ENCODE results near the gene MARCHF2. TPM values are rescaled to one million over a fixed set of nuclear protein-coding genes. Genes with fewer than 3 reads are reported as not detected.

The MARCHF2 gene
- polyA plus RNA-seq, 3 donors = 47.8 to 117 (median 90.8) TPM

DNA sequence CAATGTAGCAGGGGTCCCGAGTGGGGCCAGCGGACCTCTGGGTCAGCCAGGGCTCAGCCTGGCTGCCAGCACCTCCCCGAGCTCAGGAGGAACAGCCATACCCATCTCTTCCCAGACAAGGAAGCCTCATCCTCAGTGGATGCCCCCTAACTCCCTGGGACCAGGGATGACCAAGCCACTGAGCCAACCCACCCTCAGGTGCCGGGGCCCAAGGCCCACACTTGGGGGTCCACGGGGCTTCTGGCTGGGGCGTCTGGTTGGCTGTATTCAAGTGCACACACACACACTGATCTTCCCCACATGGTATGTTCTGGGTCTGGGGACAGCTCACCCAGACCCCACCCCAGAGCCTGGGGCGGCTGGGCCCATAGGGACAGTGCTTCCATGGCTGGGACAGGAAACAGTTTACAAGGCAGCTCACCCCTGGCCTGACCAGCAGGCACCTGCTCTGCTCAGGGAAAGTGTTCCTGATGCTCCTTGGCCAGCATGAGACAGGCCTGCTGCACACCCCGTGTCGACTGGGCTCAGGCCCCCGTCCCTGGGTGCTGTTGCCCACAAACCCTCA is 15.3 kb upstream of the MARCHF2 start:
- WGBS (ENCODE audit: insufficient coverage) = 96% methylated on average over 5 of the region's 10 CpGs
- peaks cover 66% of the 10 kb centered on the region for H3K79me2 ChIP-seq (ENCODE audit: insufficient read depth, low read length)
- no peak for DNase-seq

DNA sequence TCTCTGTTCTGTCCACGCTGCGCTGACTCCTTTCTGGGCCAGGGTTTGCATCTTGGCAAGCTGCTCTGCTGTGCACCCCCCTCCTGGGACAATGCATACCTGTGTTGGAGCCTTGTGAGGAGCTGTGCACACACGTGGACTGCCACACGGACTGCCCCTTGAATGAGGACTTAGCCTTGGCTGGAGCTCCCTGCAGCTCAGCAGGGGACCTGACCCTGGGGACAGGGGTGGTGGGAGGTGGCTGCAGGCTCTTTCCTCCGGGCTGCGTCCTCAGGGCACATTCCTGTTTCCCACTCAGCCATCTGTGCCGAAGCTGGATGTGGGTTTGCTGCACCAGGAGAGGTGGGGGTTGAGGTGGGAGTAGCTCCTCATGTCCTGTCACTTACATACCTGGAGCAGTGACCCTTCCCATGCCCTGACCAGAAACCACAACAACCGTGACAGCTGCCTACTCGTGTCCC is 14.8 kb upstream of the MARCHF2 start:
- H4K20me1 ChIP-seq (ENCODE audit: insufficient read depth, low read length) = peaks cover 70% of the 10 kb centered on the region
- no peak overlapping the region for H3K4me2 ChIP-seq (replicated peaks; ENCODE audit: extremely low read depth, low read length, poor library complexity, severe bottlenecking)
- H2AFZ ChIP-seq (ENCODE audit: insufficient read depth, low read depth, low read length, poor library complexity, severe bottlenecking) = no peak overlapping the region
- 90% methylated on average over 5 of the region's 9 CpGs for WGBS (ENCODE audit: insufficient coverage)
- H3K79me2 ChIP-seq (ENCODE audit: insufficient read depth, low read length) = peaks cover 61% of the 10 kb centered on the region
- H3K4me3 ChIP-seq (replicated peaks in 1 of 3; ENCODE audit: low read depth in 2 of 3, low read length in 3 of 3) = no peak overlapping the region
- Mint-ChIP-seq H3K27me3 (ENCODE audit: low read depth in 3 of 3) (peaks cover 0 to 1% (median 0%) of the 10 kb centered on the region in 3 donors), H3K4me3 (no peak overlapping the region), H3K27ac (peak overlapping the region in 1 of 7 donors; percentile 3), H3K4me1 (peaks cover 2% of the 10 kb centered on the region), H3K9me3 (no peaks in the 10 kb centered on the region), H3K36me3 (peaks cover 44 to 76% of the 10 kb centered on the region in 2 donors)
- TF ChIP-seq, protein P1, sequence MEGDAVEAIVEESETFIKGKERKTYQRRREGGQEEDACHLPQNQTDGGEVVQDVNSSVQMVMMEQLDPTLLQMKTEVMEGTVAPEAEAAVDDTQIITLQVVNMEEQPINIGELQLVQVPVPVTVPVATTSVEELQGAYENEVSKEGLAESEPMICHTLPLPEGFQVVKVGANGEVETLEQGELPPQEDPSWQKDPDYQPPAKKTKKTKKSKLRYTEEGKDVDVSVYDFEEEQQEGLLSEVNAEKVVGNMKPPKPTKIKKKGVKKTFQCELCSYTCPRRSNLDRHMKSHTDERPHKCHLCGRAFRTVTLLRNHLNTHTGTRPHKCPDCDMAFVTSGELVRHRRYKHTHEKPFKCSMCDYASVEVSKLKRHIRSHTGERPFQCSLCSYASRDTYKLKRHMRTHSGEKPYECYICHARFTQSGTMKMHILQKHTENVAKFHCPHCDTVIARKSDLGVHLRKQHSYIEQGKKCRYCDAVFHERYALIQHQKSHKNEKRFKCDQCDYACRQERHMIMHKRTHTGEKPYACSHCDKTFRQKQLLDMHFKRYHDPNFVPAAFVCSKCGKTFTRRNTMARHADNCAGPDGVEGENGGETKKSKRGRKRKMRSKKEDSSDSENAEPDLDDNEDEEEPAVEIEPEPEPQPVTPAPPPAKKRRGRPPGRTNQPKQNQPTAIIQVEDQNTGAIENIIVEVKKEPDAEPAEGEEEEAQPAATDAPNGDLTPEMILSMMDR (IDR thresholded peaks at IDR 0.05) = no peak
- intact Hi-C loops (cut with micrococcal nuclease) = loop anchor here in 1 of 2 donors (5.0 kb wide), 1 partner anchor 41 kb away; no protein-coding TSS in a partner anchor
- H3K27ac ChIP-seq (ENCODE audit: low read depth in 1 of 2, low read length in 2 of 2) = no peak overlapping the region
- no peaks in the 10 kb centered on the region for H3K9me3 ChIP-seq (replicated peaks in 1 of 2; ENCODE audit: control insufficient read depth in 1 of 2, insufficient read depth in 1 of 2, low read length in 2 of 2)
- H3K36me3 ChIP-seq (replicated peaks in 1 of 2; ENCODE audit: control insufficient read depth in 1 of 2, insufficient read depth in 2 of 2, low read length in 2 of 2) = peaks cover 24 to 42% of the 10 kb centered on the region in 2 donors
- H3K4me1 ChIP-seq (ENCODE audit: control insufficient read depth in 1 of 2, insufficient read depth in 2 of 2, low read length in 2 of 2) = no peaks in the 10 kb centered on the region
- no peaks in the 10 kb centered on the region for H3K27me3 ChIP-seq (ENCODE audit: control insufficient read depth in 2 of 2, insufficient read depth in 2 of 2, low read length in 2 of 2)
- no peak for DNase-seq
- H3K9ac ChIP-seq (ENCODE audit: insufficient read depth, low read length, poor library complexity, severe bottlenecking) = no peak overlapping the region

More for the DNA sequence above, 15.3 kb upstream of the MARCHF2 start:
- no peak overlapping the region for H2AFZ ChIP-seq (ENCODE audit: insufficient read depth, low read depth, low read length, poor library complexity, severe bottlenecking)
- Mint-ChIP-seq H3K4me1 (peaks cover 2% of the 10 kb centered on the region), H3K9me3 (no peaks in the 10 kb centered on the region), H3K27ac (peak overlapping the region in 1 of 7 donors; percentile 3), H3K27me3 (ENCODE audit: low read depth in 3 of 3) (peaks cover 0 to 1% (median 0%) of the 10 kb centered on the region in 3 donors), H3K4me3 (no peak overlapping the region), H3K36me3 (peaks cover 43 to 75% of the 10 kb centered on the region in 2 donors)
- H3K4me1 ChIP-seq (ENCODE audit: control insufficient read depth in 1 of 2, insufficient read depth in 2 of 2, low read length in 2 of 2) = no peaks in the 10 kb centered on the region
- no peaks in the 10 kb centered on the region for H3K27me3 ChIP-seq (ENCODE audit: control insufficient read depth in 2 of 2, insufficient read depth in 2 of 2, low read length in 2 of 2)
- H4K20me1 ChIP-seq (ENCODE audit: insufficient read depth, low read length) = peaks cover 75% of the 10 kb centered on the region
- no peaks in the 10 kb centered on the region for H3K9me3 ChIP-seq (replicated peaks in 1 of 2; ENCODE audit: control insufficient read depth in 1 of 2, insufficient read depth in 1 of 2, low read length in 2 of 2)
- H3K27ac ChIP-seq (ENCODE audit: low read depth in 1 of 2, low read length in 2 of 2) = no peak overlapping the region
- intact Hi-C loops (cut with micrococcal nuclease) = loop anchor here in 1 of 2 donors (5.0 kb wide), 1 partner anchor 41 kb away; no protein-coding TSS in a partner anchor
- H3K36me3 ChIP-seq (replicated peaks in 1 of 2; ENCODE audit: control insufficient read depth in 1 of 2, insufficient read depth in 2 of 2, low read length in 2 of 2) = peaks cover 18 to 37% of the 10 kb centered on the region in 2 donors
- TF ChIP-seq, protein P1 (IDR thresholded peaks at IDR 0.05) = no peak
- H3K9ac ChIP-seq (ENCODE audit: insufficient read depth, low read length, poor library complexity, severe bottlenecking) = no peak overlapping the region
- no peak overlapping the region for H3K4me2 ChIP-seq (replicated peaks; ENCODE audit: extremely low read depth, low read length, poor library complexity, severe bottlenecking)
- no peak overlapping the region for H3K4me3 ChIP-seq (replicated peaks in 1 of 3; ENCODE audit: low read depth in 2 of 3, low read length in 3 of 3)

Measured in CD14-positive monocyte (primary cell).